ENCODE measurements around the gene BUB3.

Gene BUB3

GRCh38 chr10:123136806-123137642, 17.2 kb upstream of the BUB3 start:
- Histone ChIP-seq H3K4me3 (ENCODE audit: insufficient read length, low read depth) (peak overlapping the region; percentile 28), H3K27me3 (ENCODE audit: insufficient read depth, insufficient read length) (peaks cover 98% of the 10 kb centered on the region), H3K36me3 (ENCODE audit: insufficient read depth, insufficient read length, low read length) (no peaks in the 10 kb centered on the region), H3K9ac (ENCODE audit: insufficient read length, low read depth) (peak overlapping the region; percentile 32), H3K4me1 (ENCODE audit: insufficient read depth, insufficient read length) (no peaks in the 10 kb centered on the region), H3K9me3 (ENCODE audit: insufficient read depth, low read length) (no peaks in the 10 kb centered on the region)
- TF ChIP-seq SUZ12 (IDR thresholded peaks at IDR 0.05; ENCODE audit: extremely low read depth, insufficient read depth, insufficient read length) (peak; percentile 66), YY1 (IDR thresholded peaks at IDR 0.05; ENCODE audit: insufficient read depth, insufficient read length) (no peak)
- no peak for DNase-seq (ENCODE audit: low read depth, low spot score)

- H3K9me3 ChIP-seq (ENCODE audit: insufficient read depth, low read length): no peaks in the 10 kb centered on the region
- H3K27me3 ChIP-seq (ENCODE audit: insufficient read depth, insufficient read length): peaks cover 98% of the 10 kb centered on the region
- no peaks in the 10 kb centered on the region for H3K36me3 ChIP-seq (ENCODE audit: insufficient read depth, insufficient read length, low read length)
- H3K4me3 ChIP-seq (ENCODE audit: insufficient read length, low read depth): no peak overlapping the region
- TF ChIP-seq SUZ12 (IDR thresholded peaks at IDR 0.05; ENCODE audit: extremely low read depth, insufficient read depth, insufficient read length): no peak
- H3K4me1 ChIP-seq (ENCODE audit: insufficient read depth, insufficient read length): no peaks in the 10 kb centered on the region
- H3K9ac ChIP-seq (ENCODE audit: insufficient read length, low read depth): no peak overlapping the region
- no peak for DNase-seq (ENCODE audit: low read depth, low spot score)
Measured at GRCh38 chr10:123139165-123139520, 15.1 kb upstream of the BUB3 start.

- no peak for DNase-seq (ENCODE audit: low read depth, low spot score)
- no peaks in the 10 kb centered on the region for H3K4me1 ChIP-seq (ENCODE audit: insufficient read depth, insufficient read length)
- no peak overlapping the region for H3K9ac ChIP-seq (ENCODE audit: insufficient read length, low read depth)
Measured at GRCh38 chr10:123139521-123140163, 14.6 kb upstream of the BUB3 start.

GRCh38 chr10:123140164-123140982, 13.8 kb upstream of the BUB3 start:
- DNase-seq (ENCODE audit: low read depth, low spot score): no peak
- Histone ChIP-seq H3K27me3 (ENCODE audit: insufficient read depth, insufficient read length) (peaks cover 98% of the 10 kb centered on the region), H3K9ac (ENCODE audit: insufficient read length, low read depth) (no peak overlapping the region), H3K9me3 (ENCODE audit: insufficient read depth, low read length) (no peaks in the 10 kb centered on the region), H3K4me3 (ENCODE audit: insufficient read length, low read depth) (no peak overlapping the region), H3K36me3 (ENCODE audit: insufficient read depth, insufficient read length, low read length) (no peaks in the 10 kb centered on the region), H3K4me1 (ENCODE audit: insufficient read depth, insufficient read length) (peaks cover 4% of the 10 kb centered on the region)
- no peak for TF ChIP-seq ZNF274 (IDR thresholded peaks at IDR 0.05; ENCODE audit: low read depth, low read length)
- TF ChIP-seq SUZ12 (IDR thresholded peaks at IDR 0.05; ENCODE audit: extremely low read depth, insufficient read depth, insufficient read length): peak; percentile 95

More at GRCh38 chr10:123139521-123140163, 14.6 kb upstream of the BUB3 start:
- Histone ChIP-seq H3K4me3 (ENCODE audit: insufficient read length, low read depth) (no peak overlapping the region), H3K9me3 (ENCODE audit: insufficient read depth, low read length) (no peaks in the 10 kb centered on the region), H3K36me3 (ENCODE audit: insufficient read depth, insufficient read length, low read length) (no peaks in the 10 kb centered on the region), H3K27me3 (ENCODE audit: insufficient read depth, insufficient read length) (peaks cover 98% of the 10 kb centered on the region)
- peak; percentile 20 for TF ChIP-seq SUZ12 (IDR thresholded peaks at IDR 0.05; ENCODE audit: extremely low read depth, insufficient read depth, insufficient read length)
- TF ChIP-seq YY1 (IDR thresholded peaks at IDR 0.05; ENCODE audit: insufficient read depth, insufficient read length): no peak

- peaks cover 100% of the 10 kb centered on the region for H3K27me3 ChIP-seq (ENCODE audit: insufficient read depth, insufficient read length)
- H3K9ac ChIP-seq (ENCODE audit: insufficient read length, low read depth): no peak overlapping the region
- DNase-seq (ENCODE audit: low read depth, low spot score): no peak
- no peaks in the 10 kb centered on the region for H3K9me3 ChIP-seq (ENCODE audit: insufficient read depth, low read length)
- H3K4me1 ChIP-seq (ENCODE audit: insufficient read depth, insufficient read length): peaks cover 5% of the 10 kb centered on the region
- H3K4me3 ChIP-seq (ENCODE audit: insufficient read length, low read depth): no peak overlapping the region
- TF ChIP-seq ZNF274 (IDR thresholded peaks at IDR 0.05; ENCODE audit: low read depth, low read length): no peak
- no peak for TF ChIP-seq YY1 (IDR thresholded peaks at IDR 0.05; ENCODE audit: insufficient read depth, insufficient read length)
- TF ChIP-seq SUZ12 (IDR thresholded peaks at IDR 0.05; ENCODE audit: extremely low read depth, insufficient read depth, insufficient read length): no peak
- H3K36me3 ChIP-seq (ENCODE audit: insufficient read depth, insufficient read length, low read length): no peaks in the 10 kb centered on the region
Measured at GRCh38 chr10:123140983-123141390, 13.2 kb upstream of the BUB3 start.

GRCh38 chr10:123141791-123142700, 12.2 kb upstream of the BUB3 start:
- peaks cover 9% of the 10 kb centered on the region for H3K4me1 ChIP-seq (ENCODE audit: insufficient read depth, insufficient read length)
- peak overlapping the region; percentile 15 for H3K4me3 ChIP-seq (ENCODE audit: insufficient read length, low read depth)
- TF ChIP-seq ZNF274 (IDR thresholded peaks at IDR 0.05; ENCODE audit: low read depth, low read length): no peak
- TF ChIP-seq YY1 (IDR thresholded peaks at IDR 0.05; ENCODE audit: insufficient read depth, insufficient read length): no peak
- TF ChIP-seq SUZ12 (IDR thresholded peaks at IDR 0.05; ENCODE audit: extremely low read depth, insufficient read depth, insufficient read length): peak; percentile 68
- no peaks in the 10 kb centered on the region for H3K9me3 ChIP-seq (ENCODE audit: insufficient read depth, low read length)
- DNase-seq (ENCODE audit: low read depth, low spot score): no peak
- H3K9ac ChIP-seq (ENCODE audit: insufficient read length, low read depth): no peak overlapping the region
- peaks cover 100% of the 10 kb centered on the region for H3K27me3 ChIP-seq (ENCODE audit: insufficient read depth, insufficient read length)
- H3K36me3 ChIP-seq (ENCODE audit: insufficient read depth, insufficient read length, low read length): no peaks in the 10 kb centered on the region
